Measurements from ENCODE around the gene VAT1L.

The VAT1L gene

DNA sequence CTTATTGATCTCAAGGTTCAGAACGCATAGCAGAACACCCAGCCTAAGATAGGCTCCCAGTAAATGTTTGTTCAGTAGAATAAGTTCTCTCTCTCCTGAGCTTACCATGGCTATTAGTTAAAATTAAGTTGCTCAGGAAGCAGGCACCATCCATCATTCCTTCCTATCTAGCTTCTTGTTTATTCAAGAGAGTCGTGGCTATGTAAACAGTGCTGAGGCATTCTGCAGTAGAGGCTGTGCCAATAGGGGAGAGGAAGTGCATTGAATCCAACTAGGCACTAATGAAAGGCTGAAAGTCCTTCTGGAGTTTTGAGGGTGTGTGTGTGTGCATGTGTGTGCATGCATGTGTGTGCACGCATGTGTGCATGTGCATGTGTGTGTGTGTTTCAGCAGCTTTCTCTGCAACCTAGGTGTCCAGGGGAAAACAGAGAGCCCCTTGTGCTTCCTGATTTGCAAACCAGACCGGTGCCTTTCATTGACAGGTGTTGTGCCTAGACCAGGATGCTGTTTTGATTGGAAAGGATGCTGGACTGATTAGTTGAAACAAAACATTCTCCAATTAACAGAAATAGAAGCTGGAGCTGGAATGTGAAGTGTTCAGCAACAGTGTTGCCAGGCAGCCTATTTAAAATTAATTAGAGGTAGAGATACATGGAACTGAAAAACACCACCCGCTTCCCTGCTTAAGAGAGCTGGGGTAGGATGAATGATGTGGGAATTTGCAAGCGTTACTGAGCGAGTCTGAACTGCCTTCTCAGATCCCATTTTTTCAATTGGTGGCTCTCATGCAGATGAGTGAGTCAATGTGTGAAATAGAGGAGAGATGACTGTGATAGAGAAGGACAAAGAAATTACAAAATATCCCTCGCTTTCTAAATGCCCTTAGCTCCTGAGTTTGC, 130.7 kb downstream of the VAT1L start:
- ATAC-seq (ENCODE audit: insufficient read depth, low read depth) (no peak), DNase-seq (no peak)
- no peaks in the 10 kb centered on the region for H3K9me3 ChIP-seq (ENCODE audit: insufficient read depth, low read length, severe bottlenecking)
- H3K4me2 ChIP-seq (ENCODE audit: insufficient read depth, low read length) = no peak overlapping the region
- H3K27ac ChIP-seq (ENCODE audit: low read length) = no peak overlapping the region
- H3K9ac ChIP-seq (ENCODE audit: low read depth, low read length) = no peak overlapping the region
- H2AFZ ChIP-seq (ENCODE audit: low read depth, low read length) = no peak overlapping the region
- no peaks in the 10 kb centered on the region for H3K79me2 ChIP-seq (ENCODE audit: insufficient read depth, low read length)
- no peak overlapping the region for H3K4me3 ChIP-seq (ENCODE audit: low read depth in 1 of 2, low read length in 2 of 2)
- no peak for TF ChIP-seq EZH2 (IDR thresholded peaks at IDR 0.05; ENCODE audit: borderline replicate concordance, low read depth, low read length, severe bottlenecking)
- TF ChIP-seq, protein P1, sequence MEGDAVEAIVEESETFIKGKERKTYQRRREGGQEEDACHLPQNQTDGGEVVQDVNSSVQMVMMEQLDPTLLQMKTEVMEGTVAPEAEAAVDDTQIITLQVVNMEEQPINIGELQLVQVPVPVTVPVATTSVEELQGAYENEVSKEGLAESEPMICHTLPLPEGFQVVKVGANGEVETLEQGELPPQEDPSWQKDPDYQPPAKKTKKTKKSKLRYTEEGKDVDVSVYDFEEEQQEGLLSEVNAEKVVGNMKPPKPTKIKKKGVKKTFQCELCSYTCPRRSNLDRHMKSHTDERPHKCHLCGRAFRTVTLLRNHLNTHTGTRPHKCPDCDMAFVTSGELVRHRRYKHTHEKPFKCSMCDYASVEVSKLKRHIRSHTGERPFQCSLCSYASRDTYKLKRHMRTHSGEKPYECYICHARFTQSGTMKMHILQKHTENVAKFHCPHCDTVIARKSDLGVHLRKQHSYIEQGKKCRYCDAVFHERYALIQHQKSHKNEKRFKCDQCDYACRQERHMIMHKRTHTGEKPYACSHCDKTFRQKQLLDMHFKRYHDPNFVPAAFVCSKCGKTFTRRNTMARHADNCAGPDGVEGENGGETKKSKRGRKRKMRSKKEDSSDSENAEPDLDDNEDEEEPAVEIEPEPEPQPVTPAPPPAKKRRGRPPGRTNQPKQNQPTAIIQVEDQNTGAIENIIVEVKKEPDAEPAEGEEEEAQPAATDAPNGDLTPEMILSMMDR (IDR thresholded peaks at IDR 0.05; ENCODE audit: borderline replicate concordance, extremely low read depth, low read length, poor library complexity, severe bottlenecking) = no peak
- H3K4me1 ChIP-seq (ENCODE audit: insufficient read depth, low read length) = no peaks in the 10 kb centered on the region
- no peaks in the 10 kb centered on the region for H4K20me1 ChIP-seq (ENCODE audit: insufficient read depth, low read length)
- H3K36me3 ChIP-seq (ENCODE audit: insufficient read depth, low read length) = no peaks in the 10 kb centered on the region
- H3K27me3 ChIP-seq (ENCODE audit: insufficient read depth, low read length, poor library complexity) = no peaks in the 10 kb centered on the region

DNA sequence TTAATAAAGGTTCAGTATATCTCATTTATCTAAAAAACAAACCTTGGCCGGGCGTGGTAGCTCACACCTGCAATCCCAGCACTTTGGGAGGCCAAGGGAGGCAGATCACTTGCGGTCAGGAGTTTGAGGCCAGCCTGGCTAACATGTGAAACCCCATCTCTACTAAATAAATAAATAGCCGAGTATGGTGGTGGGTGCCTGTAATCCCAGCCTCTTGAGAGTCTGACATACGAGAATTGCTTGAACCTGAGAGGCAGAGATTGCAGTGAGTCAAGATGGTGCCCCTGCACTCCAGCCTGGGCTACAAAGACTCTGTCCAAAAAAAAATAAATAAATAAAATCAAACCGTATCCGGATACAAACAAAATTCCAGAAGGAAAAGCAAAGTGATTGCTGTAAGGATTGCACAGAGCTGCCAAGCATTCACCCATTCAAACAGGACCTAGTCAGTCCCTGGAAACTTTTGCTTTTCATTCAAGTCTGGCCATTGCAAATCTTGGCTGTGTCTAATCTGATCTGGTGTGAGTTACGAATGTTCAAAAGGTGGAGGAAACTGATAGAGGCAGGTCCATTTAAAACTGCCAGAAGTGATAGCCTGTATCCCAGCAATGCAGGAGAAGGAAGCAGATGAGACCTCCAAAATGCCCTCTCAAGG, 131.5 kb downstream of the VAT1L start:
- no peak for ATAC-seq (ENCODE audit: insufficient read depth, low read depth)
- Histone ChIP-seq H3K4me3 (ENCODE audit: low read depth in 1 of 2, low read length in 2 of 2) (no peak overlapping the region), H3K4me2 (ENCODE audit: insufficient read depth, low read length) (no peak overlapping the region), H3K27ac (ENCODE audit: low read length) (no peak overlapping the region), H3K9me3 (ENCODE audit: insufficient read depth, low read length, severe bottlenecking) (no peaks in the 10 kb centered on the region), H3K4me1 (ENCODE audit: insufficient read depth, low read length) (no peaks in the 10 kb centered on the region), H4K20me1 (ENCODE audit: insufficient read depth, low read length) (no peaks in the 10 kb centered on the region), H3K9ac (ENCODE audit: low read depth, low read length) (no peak overlapping the region), H2AFZ (ENCODE audit: low read depth, low read length) (no peak overlapping the region), H3K79me2 (ENCODE audit: insufficient read depth, low read length) (no peaks in the 10 kb centered on the region), H3K27me3 (ENCODE audit: insufficient read depth, low read length, poor library complexity) (no peaks in the 10 kb centered on the region), H3K36me3 (ENCODE audit: insufficient read depth, low read length) (no peaks in the 10 kb centered on the region)
- TF ChIP-seq, protein P1 (IDR thresholded peaks at IDR 0.05; ENCODE audit: borderline replicate concordance, extremely low read depth, low read length, poor library complexity, severe bottlenecking) = no peak
- no peak for TF ChIP-seq EZH2 (IDR thresholded peaks at IDR 0.05; ENCODE audit: borderline replicate concordance, low read depth, low read length, severe bottlenecking)
- DNase-seq = no peak

DNA sequence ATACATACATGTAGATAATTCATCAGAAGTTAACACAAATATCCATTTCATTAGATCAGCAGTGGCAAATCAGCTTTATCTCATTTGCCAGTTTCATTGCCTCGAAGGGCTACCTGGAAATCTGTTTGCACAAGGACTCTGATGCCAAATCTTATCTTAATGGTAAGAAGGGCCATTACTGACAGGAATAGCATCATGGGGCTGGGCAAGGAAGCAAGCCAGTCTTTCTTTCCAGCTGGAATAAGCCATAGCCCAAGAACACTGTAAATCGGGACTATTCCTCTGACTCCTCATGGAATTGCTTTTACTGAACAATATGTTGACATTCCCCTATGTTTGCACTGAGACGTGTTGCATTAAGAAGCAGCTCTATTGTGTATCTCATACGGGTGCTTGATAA, 132.6 kb downstream of the VAT1L start:
- DNase-seq (no peak), ATAC-seq (ENCODE audit: insufficient read depth, low read depth) (no peak)
- Histone ChIP-seq H3K27me3 (ENCODE audit: insufficient read depth, low read length, poor library complexity) (no peaks in the 10 kb centered on the region), H4K20me1 (ENCODE audit: insufficient read depth, low read length) (no peaks in the 10 kb centered on the region), H2AFZ (ENCODE audit: low read depth, low read length) (no peak overlapping the region), H3K4me2 (ENCODE audit: insufficient read depth, low read length) (no peak overlapping the region), H3K9me3 (ENCODE audit: insufficient read depth, low read length, severe bottlenecking) (no peaks in the 10 kb centered on the region), H3K9ac (ENCODE audit: low read depth, low read length) (no peak overlapping the region), H3K4me3 (ENCODE audit: low read depth in 1 of 2, low read length in 2 of 2) (no peak overlapping the region), H3K4me1 (ENCODE audit: insufficient read depth, low read length) (no peaks in the 10 kb centered on the region), H3K36me3 (ENCODE audit: insufficient read depth, low read length) (no peaks in the 10 kb centered on the region), H3K27ac (ENCODE audit: low read length) (no peak overlapping the region), H3K79me2 (ENCODE audit: insufficient read depth, low read length) (no peaks in the 10 kb centered on the region)
- TF ChIP-seq, protein P1 (IDR thresholded peaks at IDR 0.05; ENCODE audit: borderline replicate concordance, extremely low read depth, low read length, poor library complexity, severe bottlenecking) = no peak
- no peak for TF ChIP-seq EZH2 (IDR thresholded peaks at IDR 0.05; ENCODE audit: borderline replicate concordance, low read depth, low read length, severe bottlenecking)
